ENCODE data around the gene FAM110D. TPM values are rescaled to one million over a fixed set of nuclear protein-coding genes. Genes with fewer than 3 reads are reported as not detected.

The FAM110D gene
- total RNA-seq, 1 experiment from 2014 or later, result 0.46 TPM

DNA sequence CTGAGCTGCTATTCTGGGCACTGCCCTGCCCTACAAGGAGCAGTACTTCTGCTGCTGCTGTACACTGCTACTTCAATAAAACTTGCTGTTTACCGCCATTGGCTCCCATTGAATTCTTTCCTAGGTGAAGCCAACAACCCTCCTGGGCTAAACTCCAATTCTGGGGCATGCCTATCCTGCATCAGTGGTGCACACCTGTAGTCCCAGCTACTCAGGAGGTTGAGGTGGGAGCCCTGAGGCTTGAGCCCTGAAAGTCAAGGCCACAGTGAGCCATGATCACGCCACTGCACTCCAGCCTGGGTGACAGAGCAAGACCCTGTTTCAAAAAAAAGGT is 26.1 kb upstream of the FAM110D start:
- no peak overlapping the region for H2AFZ ChIP-seq (ENCODE audit: low read length)
- no peak overlapping the region for H3K9ac ChIP-seq (ENCODE audit: extremely low read depth, insufficient read length, low read length)
- H3K23me2 ChIP-seq (ENCODE audit: insufficient read length, low read depth, low read length, poor library complexity, severe bottlenecking), result no peaks in the 10 kb centered on the region
- H2BK20ac ChIP-seq (ENCODE audit: low read depth, low read length, poor library complexity, severe bottlenecking), result no peak overlapping the region
- no peak overlapping the region for H2BK12ac ChIP-seq (ENCODE audit: insufficient read length, low read depth, low read length)
- H2BK5ac ChIP-seq (ENCODE audit: insufficient read length, low read length), result no peak overlapping the region
- H3K4me1 ChIP-seq (ENCODE audit: insufficient read depth, low read length), result no peaks in the 10 kb centered on the region
- Mint-ChIP-seq H3K4me1 (no peaks in the 10 kb centered on the region; a peak in 1 of 4 replicates), H3K4me3 (no peak overlapping the region), H3K27me3 (ENCODE audit: low read depth) (peaks cover 2% of the 10 kb centered on the region), H3K27ac (no peak overlapping the region), H3K36me3 (ENCODE audit: insufficient read depth in 1 of 3, low read depth in 3 of 3) (no peaks in the 10 kb centered on the region), H3K9me3 (peaks cover 0 to 2% of the 10 kb centered on the region in 2 experiments; a peak in 2 of 5 replicates)
- H4K8ac ChIP-seq (replicated peaks; ENCODE audit: insufficient read length, low read depth, low read length), result no peak overlapping the region
- H2BK120ac ChIP-seq (ENCODE audit: low read depth, low read length, poor library complexity, severe bottlenecking), result no peak overlapping the region
- no peak overlapping the region for H3T11ph ChIP-seq (ENCODE audit: low read length)
- no peak overlapping the region for H3K23ac ChIP-seq (ENCODE audit: insufficient read length, low read depth, low read length)
- no peaks in the 10 kb centered on the region for H3K9me3 ChIP-seq (ENCODE audit: control insufficient read depth, low read depth, low read length)
- no peaks in the 10 kb centered on the region for H4K20me1 ChIP-seq (ENCODE audit: control insufficient read depth, insufficient read depth, insufficient read length)
- no peak overlapping the region for H2BK15ac ChIP-seq (ENCODE audit: low read depth, low read length)
- no peaks in the 10 kb centered on the region for H3K79me1 ChIP-seq (ENCODE audit: insufficient read depth, low read depth, low read length, poor library complexity, severe bottlenecking)
- H3K14ac ChIP-seq (ENCODE audit: insufficient read depth, low read length), result no peak overlapping the region
- TF ChIP-seq, protein P1, sequence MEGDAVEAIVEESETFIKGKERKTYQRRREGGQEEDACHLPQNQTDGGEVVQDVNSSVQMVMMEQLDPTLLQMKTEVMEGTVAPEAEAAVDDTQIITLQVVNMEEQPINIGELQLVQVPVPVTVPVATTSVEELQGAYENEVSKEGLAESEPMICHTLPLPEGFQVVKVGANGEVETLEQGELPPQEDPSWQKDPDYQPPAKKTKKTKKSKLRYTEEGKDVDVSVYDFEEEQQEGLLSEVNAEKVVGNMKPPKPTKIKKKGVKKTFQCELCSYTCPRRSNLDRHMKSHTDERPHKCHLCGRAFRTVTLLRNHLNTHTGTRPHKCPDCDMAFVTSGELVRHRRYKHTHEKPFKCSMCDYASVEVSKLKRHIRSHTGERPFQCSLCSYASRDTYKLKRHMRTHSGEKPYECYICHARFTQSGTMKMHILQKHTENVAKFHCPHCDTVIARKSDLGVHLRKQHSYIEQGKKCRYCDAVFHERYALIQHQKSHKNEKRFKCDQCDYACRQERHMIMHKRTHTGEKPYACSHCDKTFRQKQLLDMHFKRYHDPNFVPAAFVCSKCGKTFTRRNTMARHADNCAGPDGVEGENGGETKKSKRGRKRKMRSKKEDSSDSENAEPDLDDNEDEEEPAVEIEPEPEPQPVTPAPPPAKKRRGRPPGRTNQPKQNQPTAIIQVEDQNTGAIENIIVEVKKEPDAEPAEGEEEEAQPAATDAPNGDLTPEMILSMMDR (conservative IDR thresholded peaks at IDR 0.05), result no peak
- H4K5ac ChIP-seq (ENCODE audit: insufficient read length, low read depth, low read length), result no peak overlapping the region
- H3K56ac ChIP-seq (ENCODE audit: insufficient read length, low read depth, low read length), result no peak overlapping the region
- no peak overlapping the region for H4K91ac ChIP-seq (ENCODE audit: insufficient read length, low read depth, low read length)
- H3K27me3 ChIP-seq (ENCODE audit: insufficient read depth, low read length), result no peaks in the 10 kb centered on the region
- no peak overlapping the region for H3K4me2 ChIP-seq (ENCODE audit: insufficient read depth, insufficient read length, low read length)
- no peak overlapping the region for H3K4ac ChIP-seq (ENCODE audit: low read depth, low read length)
- WGBS (ENCODE audit: extremely low coverage, insufficient read length, low lambda C conversion rate), result no CpG with 5 or more reads among the region's 2 CpGs
- no peaks in the 10 kb centered on the region for H3K79me2 ChIP-seq (ENCODE audit: insufficient read depth, low read length)
- H3K27ac ChIP-seq (ENCODE audit: insufficient read length, low read depth, low read length), result no peak overlapping the region
- H3K18ac ChIP-seq (ENCODE audit: insufficient read length, low read depth, low read length), result no peak overlapping the region
- H2AK5ac ChIP-seq (ENCODE audit: insufficient read length, low read length), result no peak overlapping the region
- DNase-seq, result no peak

Measured in H9 (cell line).